ENCODE measurements around the gene MED12L. TPM values are rescaled to one million over a fixed set of nuclear protein-coding genes. Genes with fewer than 3 reads are reported as not detected.
"Not testable (repeated sequence)": the region's sequence is repeated elsewhere in the genome, so short reads cannot be mapped to it uniquely, and the experiment has no call there.

MED12L gene
- polyA plus RNA-seq, 1 donor: 2.7 TPM

DNA sequence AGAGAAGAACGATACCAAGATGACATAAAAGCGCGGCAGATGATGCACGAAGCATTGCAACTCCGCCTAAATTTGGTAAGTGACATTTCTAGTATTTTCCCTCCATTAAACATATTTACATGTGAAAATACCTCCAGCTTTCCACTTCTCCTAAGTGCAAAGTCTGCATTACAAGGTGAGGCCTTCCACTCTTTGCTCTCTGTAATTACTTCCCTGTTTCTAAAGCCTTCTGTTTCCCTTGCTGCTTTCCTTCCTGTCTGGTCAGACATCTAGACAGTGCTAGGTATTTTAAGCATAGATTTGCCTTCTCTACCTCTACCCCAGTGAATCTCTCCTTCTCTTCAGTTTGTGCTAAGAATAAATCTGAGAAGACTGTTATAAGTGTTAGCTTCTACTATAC, 297.2 kb downstream of the MED12L start:
- no peak for DNase-seq

DNA sequence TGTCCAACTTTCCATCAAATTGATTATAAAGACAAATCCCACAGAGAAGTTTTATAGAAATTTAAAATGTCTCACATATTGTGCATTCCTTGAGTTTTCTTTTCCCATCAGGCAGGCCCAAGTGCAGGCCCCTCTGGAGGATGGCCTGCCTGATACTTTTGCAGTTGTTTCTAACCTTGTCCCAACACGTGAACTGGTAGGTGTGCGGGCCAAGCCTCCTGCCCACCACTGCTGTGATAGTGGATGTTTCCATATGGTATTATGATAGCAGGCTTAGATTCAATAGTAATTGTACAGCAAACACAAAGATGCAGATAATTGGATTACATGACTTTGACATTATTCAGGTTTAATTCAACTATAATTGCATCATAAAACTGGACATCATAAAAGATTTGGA, 297.6 kb downstream of the MED12L start:
- no peak for DNase-seq

DNA sequence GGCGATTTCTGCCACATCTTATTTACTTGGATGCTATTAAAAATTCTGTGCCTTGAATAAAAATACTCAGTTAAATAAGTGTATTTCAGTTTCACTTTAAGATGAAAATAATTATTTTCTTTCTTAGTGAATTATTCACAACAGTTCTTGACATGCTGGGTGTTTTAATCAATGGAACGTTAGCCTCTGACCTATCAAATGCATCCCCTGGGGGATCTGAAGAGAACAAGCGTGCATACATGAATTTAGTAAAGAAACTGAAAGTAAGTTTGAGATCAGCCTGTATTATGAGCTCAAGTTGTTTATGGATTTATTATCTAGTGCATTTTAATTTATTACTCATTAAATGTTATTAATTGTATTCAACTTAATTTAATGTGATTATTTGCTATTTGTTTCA, 298.5 kb downstream of the MED12L start:
- DNase-seq: no peak

DNA sequence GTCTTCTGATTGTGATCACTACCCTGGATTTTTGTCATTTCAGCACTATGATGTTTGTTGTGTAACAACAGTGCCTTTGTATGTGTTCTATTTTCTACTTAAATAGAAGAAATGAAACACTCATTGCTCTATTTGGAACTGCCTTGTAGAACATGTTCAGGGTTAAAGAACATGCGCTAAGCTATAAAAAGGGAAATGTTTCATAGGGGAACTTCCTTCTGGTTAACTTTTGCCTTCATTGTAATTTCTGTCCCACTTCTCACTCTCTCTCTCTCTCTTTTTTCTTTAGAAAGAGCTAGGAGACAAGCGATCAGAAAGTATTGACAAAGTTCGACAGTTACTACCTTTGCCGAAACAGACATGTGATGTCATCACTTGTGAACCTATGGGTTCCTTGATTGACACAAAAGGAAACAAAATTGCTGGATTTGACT, 299.3 kb downstream of the MED12L start, which contains the start of gene P2RY12:
P2RY12 (minus strand) TSS at position 13 of the 434 bp plus-strand sequence. CDS start 45,908 bp downstream, outside the sequence.
- no peak for DNase-seq

DNA sequence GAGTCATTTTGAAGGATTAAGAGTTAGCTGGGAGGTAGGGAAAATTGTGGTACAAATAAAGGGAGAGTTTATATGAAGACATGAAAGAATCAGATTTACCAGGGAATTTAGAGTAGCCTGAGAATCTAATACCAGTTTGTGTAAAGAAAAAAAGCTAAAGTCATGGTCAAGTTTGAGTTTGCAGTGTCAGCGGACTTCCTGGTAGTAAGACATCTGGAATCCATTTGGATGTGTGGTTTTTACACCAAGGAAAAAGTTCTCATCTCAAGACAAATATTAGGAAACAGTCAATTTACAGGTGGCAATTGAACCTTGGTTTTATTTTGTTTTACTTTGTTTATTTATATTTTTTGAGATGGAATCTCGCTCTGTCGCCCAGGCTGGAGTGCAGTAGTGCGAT, 300.6 kb downstream of the MED12L start:
- DNase-seq: no peak

DNA sequence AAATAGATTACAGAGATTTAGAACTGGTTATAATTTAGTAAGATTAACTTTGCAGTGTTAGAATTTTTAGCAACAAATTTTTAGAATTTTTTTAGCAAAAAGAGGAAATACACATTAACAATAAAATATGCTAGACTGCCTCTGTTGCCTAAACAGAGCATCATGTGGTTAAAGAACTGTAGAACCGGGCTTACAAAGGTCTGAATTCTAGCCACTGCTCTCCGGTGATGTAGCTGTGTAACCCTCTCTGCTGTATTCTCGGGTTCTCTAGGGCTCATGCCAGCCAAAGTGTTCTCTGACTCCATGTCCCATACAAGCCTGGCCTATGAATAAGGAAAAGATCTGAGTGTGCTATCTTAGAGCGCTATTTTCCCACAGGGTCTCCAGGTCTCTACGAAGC, 302.0 kb downstream of the MED12L start:
- DNase-seq: no peak

DNA sequence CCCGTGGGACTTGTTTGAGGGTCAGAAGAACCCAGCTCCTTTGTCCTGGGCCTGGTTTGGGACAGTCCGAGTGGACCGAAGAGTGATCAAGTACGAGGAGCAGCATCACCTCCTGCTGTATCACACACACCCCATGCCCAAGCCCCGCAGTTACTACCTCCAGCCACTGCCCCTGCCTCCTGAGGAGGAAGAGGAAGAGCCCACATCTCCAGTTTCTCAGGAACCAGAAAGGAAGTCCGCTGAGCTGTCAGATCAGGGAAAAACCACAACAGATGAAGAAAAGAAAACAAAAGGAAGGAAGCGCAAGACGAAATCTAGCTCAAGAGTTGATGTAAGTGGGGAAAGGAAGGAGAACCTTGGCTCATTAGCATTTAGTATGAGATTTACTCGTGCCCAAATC, 302.4 kb downstream of the MED12L start:
- DNase-seq: no peak

DNA sequence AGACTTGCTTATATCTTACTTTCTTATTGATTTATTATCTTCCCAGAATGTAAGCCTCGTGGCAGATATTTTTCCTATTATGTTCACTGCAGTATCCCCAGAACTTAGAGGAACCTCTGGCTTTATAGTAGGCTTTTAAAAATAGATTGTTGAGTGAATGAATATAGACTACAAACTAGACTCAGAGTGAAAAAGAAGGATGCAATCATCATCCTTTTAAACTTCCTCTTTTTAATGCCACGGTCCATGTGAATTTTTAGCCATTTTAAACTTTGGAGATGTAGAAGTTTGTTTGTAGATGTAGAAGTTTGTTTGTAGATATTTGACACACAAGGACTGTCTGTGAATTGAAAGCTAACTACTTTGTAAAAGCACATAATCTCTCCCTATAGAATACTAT, 306.3 kb downstream of the MED12L start:
- DNase-seq: no peak

DNA sequence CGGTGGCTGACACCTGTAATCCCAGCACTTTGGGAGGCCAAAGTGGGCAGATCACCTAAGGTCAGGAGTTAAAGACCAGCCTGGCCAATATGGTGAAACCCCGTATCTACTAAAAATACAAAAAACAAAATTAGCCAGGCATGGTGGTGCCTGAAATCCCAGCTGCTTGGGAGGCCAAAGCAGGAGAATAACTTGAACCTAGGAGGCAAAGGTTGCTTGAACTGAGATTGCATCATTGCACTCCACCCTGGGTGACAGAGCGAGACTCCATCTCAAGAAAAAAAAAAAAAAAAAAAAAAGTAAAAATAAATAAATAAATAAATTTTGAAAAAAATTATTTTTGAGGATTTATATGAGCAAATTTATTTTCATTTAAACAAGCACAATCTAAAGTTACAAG, 306.7 kb downstream of the MED12L start:
- not testable (repeated sequence) for DNase-seq

DNA sequence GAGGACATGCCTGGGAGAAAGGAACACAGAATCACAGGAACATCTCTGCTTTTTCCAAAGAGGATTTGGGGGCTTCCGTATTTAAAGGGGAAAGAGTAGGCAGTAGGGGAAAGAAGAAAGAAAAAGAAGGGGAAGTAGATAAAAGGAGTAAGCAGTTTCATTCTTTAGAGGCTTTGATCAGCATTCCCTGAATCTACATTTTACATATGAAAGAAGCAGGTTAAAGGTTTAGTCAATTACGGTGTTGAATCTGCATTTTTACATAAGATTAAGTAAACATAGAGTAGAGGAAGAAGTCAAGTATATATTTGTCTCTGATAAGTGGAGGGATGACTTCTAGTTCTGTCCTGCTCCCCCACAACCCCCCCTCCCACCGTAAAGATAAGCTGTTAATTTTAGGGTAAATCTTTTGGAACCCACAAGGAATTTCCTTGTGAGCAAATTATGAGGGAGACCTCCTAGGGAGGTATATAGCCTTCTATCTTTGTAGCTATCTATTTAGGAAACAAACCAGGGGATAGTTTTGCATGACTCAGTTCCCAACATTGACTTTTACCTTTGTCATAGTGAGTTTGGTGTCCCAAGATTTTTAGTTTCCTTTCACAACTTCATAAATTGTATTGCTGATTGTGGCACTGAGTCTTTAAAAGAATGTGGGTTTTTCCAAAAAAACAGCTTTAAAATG, 307.8 kb downstream of the MED12L start:
- no peak for DNase-seq

DNA sequence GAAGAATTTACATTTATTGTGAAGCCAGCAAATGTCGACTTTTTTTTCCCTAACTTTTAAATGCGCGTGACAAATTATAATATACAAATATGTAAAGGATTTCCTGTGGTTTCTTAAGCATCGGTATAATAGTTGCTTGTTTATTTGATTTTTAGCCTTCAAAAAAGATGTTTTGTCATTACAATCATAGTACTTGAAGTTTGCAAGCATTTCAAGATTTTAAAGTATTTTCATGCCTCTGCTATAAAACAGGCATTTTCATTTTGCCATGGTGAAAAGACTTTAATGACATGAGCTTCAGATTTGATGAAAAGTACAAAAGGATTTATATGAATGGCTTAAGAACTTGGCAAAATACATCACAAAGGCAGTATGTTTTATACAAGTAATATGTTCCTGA, 308.5 kb downstream of the MED12L start:
- no peak for DNase-seq

DNA sequence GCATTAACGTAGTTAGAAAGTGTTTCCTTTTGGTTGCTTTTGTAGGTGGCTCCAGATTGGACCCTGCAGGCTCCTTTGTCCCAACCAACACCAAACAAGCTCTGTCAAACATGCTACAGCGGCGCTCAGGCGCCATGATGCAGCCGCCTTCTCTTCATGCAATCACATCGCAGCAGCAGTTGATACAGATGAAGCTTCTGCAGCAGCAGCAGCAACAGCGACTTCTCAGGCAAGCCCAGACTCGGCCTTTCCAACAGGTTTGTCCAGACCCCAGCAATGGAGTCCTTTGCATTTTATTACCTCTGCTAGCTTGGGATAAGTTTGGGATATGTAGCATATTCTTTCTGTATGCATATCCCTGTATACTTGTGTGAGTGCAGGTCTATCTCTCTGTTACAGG, 309.1 kb downstream of the MED12L start:
- no peak for DNase-seq

DNA sequence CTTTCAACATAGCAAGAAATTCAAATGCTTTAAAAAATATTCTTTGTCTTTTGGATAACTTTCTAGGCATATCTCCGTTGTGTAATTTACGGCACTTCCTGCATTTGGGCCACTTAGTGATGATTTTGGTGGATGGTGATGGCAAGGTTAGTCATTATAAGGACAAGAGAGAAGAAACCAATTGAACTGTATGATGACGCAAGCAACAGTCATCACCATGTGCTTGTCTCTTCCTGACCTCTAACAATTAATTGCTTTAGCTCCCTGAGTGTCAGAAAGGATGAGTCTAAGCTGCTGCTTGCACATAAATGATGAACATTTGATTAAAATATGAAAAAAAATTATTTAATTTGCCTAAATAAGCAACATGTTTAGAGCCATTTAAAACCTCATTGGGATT, 310.3 kb downstream of the MED12L start:
- no peak for DNase-seq

DNA sequence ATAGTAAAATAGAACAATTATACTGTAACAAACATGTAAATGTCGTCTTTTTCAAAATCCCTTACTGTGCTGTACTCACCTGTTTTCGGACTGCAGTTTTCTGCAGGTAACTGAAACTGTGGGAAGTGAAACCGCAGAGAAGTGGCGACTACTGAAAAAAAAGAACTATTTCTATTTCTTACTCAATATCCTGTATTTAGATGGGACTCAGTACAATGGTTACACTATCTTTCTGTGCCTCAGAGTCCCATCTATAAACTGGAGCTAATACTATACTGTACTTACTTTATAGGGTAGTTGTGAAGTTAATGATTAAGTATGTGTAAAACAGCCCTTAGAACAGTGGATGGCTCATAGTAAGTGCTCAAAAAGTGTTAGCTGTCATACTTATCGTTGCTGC, 313.4 kb downstream of the MED12L start:
- DNase-seq: no peak

DNA sequence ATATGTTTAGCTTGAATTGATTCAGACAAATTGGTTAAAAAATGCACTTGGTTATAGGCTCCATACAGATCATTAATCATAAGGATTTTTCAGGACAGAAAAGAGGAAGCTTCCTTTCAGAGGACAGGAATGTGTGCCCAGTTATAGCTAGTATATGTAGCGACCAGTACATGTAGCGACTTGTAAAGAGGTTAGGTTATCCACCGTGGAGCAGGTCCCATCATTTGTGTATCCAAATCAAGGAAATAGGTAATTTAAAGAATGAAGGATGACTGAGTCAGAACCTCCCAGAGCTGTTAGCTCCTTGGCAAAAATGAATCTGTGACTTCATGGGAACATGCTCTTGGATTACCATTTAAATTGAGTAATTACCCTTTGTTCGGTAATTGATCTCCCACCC, 314.9 kb downstream of the MED12L start:
- DNase-seq: no peak

DNA sequence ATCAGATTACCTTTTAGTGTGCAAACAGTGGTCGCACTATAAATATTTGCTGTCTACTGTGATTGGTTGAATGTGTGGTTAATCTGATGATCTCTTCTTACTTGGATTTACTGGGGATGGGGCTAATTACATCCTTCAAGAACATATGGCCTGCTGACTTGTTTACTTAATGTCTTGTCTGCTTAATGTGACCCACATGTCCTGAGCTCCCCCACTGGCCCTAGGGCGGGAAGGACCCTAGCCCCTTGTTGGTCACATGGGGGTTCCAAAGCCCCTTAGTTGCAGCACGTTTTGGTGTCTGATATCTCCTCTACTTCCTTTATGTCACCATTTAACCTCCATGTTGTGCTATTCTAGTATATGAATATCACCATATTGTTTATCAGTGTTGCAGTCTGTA, 316.9 kb downstream of the MED12L start:
- no peak for DNase-seq

DNA sequence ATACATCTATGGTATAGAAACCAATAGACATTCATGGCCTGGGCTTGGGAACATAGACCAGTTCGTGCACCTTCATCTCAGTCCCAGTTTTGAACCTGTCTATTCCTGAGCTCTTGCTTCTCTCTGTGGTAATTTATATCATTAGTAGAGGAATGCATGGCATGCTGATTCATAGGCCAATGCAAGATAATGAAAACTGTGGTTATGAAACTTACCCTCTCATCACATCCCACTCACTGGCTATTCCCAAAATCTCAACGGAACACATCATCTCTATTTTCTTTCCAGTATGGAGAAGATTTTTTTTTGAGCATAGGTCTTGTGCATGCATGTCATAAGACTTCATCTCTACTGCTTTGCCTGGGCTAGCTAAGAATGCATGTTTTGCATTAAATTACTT, 317.8 kb downstream of the MED12L start:
- no peak for DNase-seq

DNA sequence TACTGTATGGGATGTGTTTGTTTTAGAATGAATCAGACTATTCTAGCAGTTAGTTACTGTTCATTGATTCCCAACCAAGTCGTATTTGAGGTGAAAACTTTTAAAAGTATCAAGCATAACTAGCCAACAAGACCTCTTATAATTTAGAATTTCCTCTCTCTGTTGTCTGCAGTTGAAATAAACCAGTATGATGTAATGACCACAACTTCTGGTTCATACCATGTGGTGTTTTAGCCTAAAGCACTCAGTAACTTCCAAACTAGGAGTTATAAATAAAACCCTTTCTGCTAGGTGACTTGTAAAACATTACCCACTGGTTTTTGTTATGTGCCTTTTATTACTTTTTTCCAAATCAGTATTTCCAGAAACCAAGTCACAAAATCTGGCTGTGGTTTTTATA, 318.9 kb downstream of the MED12L start:
- no peak for DNase-seq

DNA sequence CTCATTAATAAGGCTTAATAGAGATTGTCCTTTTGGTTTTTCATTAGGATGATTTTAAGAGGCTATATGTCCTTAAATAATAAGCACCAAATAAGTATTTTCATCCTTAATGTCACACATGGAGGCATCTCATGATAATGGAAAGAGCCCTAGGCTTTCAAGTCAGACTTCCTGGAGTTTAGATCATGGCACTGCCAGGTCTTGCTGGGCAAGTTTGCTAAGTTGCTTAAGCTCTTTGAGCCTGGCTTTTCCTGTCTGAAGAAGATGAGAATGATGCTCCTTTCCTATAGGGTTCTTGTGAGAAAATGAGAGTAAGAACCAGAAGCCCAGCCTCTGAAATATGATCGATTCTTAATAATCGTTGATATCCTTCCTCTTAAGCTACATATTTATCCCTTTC, 322.5 kb downstream of the MED12L start:
- DNase-seq: no peak

DNA sequence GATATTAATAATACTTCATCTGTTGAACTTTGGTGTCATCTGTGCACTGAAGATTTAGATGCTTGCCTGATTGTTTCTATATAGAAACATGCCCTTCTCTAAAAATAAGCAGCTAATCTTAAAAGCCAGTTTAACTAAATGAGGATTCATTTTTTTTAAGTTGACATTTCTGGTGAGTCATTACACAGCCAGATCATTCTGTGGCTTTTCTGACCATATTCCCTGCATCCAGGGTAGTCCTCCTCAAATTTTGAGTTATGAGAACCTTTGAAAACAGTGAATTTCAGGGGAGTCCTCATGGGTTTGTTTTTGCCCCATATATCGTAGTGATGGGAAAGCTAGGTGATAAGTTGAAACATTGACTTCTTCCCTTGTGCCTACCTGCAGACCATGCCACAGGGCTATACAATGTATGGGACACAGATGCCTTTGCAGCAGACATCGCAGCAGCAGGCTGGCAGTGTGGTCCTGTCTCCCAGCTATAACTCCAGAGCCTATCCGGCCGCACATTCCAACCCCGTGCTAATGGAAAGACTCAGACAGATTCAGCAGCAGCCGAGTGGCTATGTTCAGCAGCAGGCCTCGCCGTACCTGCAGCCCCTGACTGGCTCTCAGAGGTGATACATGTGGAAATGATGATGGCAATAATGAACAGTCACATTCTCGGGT, 325.6 kb downstream of the MED12L start:
- DNase-seq: no peak

DNA sequence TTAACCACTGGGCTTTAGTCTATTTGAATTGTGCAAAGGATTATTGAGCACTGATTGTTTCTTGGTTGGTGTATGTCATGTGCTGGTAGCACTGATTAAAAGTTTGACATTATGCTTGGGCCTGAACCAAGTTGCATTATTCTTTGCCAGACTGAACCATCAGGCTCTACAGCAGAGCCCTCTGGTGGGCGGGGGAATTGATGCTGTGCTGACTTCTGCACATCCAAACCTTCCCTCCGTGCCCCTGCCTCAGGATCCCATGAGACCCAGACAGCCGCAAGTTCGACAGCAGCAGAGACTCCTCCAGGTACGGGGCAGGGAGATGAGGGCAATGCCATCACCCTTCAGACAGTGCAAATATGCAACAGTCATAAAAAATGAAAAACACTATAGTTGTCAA, 327.5 kb downstream of the MED12L start:
- no peak for DNase-seq

DNA sequence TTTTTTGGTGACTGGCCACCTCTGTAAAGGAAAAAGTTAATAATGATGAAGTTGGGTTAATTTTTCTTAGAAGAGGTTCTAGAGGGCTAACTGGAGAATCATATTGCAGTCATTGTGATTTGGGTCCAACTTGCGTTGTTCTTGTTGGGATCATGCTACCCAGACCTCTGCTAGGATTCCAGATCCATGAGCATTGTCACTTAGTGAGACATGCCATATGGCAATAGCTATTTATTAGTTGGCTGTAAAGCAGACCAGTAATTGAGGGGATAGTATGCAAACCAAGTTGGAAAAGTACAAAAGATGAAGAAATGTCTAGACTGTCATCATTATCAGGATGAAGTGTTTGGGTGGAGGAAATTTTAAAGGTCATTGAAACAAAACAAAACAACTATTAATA, 329.8 kb downstream of the MED12L start:
- no peak for DNase-seq

DNA sequence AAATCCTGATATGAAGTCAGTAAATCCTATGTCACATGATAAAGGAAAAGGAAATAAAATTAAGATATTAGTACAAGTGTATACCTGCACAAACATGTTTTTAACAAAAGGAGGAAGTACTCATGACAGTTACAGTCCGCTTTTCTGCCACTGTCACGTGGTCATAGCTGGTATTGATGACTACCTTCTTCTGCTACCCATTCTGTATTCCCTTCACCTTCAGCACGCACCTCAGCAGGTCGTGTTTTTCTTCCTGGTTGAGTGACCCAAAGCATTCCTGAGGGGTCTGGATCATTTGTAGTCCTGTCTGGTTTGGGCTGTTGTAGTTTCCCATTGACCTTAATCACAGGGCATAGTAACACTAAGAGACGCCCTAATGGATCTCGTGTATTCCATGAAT, 334.3 kb downstream of the MED12L start:
- DNase-seq: no peak

DNA sequence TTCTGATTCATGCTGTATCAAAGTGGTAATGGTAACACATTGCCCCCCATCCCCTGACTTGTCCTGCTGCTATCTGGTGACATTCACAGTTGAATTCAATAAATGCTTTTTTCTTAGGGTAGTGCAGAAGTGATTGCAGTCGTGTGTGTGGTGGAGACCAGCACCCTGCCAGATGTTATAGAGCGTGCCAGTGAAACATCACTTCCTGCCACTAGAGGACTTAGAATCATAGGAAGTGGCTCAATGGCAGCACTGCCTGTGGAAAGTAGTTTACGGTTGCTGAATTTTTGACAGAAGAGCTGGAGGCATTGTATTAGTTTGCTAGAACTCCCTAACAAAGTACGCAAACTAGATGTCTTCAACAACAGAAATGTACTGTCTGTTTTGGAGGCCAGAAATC, 336.5 kb downstream of the MED12L start:
- DNase-seq: no peak

Data from left kidney (tissue), 2 donors.